CD4-positive, alpha-beta T cell treated with Interleukin-2 at 100 ng/mL for 4 hours (primary cell): ENCODE data around the gene PPFIBP2.

Experiments
- DNase-seq: peaks from one replicate; pipeline ENCODE4 v3.0.0-alpha.2; 2020; ENCODE audit warnings: low spot score

The PPFIBP2 gene

DNA sequence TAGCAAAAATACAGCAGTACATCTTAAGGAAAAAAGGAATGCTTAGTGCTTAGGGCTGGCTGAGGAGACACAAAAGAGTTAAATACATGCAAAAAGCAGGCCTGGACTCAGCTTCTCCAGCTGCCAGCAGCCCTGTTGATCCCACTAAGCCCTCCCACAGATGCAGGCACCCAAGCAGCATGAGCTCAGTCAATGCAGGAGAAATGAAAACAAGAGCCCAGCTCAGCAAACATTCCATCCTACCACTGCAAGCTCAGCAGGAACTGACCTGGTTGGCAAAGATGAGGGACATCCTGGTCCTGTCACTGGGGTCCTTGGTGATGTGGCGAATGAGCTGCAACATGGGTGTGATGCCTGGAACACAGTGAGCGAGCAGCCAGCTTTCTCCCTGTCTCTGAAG, 153.7 kb downstream of the PPFIBP2 start:
- DNase-seq, result no peak

DNA sequence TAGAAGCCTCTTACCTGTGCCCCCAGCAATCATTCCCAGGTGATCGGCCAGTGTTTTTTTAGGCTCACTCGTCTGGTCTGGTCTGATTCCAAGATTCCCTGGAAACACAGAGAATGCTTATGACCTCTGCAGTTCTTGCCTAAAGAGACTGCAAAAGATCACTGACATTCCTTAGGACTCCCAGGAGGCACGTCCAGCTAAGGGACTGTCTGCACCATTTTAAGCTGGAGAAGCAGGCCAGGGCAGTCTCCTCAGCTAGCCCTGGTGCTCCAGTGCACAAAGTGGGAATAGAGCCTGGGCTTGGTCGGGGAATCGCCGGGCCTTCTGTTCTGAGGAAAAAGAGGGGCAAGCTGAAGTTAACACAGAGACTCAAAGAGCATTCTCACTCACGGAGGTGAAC, 154.7 kb downstream of the PPFIBP2 start:
- no peak for DNase-seq

DNA sequence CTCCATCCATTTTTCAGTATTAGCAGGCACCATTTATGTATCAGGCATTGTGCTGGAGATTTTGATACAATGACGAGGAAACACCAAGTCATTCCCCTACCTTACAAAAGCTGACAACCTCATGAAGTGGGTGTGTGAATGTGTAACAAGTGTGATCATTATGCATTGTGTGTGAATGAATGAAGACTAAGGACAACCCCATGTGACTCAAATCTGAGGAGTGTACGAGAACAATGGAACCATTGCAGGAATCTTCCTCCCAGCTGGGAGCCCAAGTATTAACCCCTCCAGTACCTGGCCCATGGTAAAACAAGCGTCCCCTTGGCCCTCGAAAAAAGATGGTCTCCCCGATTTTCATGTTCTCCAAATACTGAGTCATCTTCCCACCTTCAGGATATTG, 155.1 kb downstream of the PPFIBP2 start:
- no peak for DNase-seq

DNA sequence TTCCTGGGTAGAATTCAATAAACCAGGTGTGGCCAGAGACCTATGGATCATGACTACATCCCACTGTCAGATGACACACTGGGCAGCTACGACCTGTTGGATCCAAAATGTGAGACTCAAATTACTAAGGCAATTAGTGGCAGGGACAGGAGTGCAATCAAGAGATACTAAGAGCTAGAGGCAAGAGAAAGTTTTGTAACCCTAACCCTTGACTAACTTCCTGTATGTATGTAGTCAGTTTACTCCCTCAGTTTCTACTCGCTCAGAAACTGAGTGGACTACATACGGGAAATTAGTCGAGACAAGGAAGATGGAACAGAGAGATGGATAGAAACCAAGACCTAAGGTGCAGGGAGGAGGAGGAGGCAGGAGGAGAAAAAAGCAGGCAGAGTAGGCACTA, 156.8 kb downstream of the PPFIBP2 start:
- DNase-seq, result no peak

DNA sequence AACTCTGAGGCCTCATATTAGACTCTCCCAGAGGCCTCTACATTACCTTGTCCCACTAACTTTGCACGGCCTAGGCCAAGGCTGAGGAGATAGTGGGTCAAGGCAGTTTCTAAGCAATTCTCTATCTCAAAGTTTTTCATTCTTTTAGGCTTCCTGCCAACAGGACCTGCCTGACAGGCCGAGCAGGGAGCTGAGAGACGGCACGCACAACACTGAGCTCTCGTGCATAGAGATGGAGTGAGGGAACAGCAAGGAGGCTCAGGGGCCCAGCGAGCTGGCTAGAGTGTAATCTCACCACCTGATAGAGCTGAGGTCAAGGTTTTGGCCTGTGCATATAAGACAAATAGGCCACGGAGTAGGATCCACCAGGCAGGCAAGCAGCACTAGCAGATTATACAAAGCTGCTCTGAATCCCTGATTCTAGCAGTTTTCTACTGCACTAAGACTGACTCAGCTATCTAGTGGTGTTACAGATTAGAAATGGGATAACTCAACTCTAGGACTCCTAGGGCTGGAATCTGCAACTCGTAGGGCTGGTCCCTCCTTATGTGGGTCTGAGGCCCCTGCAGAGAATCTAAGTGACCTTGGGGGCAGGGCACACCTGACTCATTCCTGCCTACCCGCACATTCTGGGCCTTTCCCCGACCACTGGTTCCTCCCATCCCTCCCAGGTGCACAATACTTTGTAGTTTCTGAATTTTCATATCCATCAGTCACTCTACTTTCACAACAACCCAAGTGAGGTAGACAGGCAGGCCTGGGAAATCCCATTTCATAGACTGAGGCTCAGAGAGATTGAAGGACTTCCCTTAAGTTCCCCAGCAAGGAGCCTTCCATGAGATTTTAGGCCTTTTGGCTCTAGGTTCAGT, 157.8 kb downstream of the PPFIBP2 start:
- DNase-seq, result no peak

DNA sequence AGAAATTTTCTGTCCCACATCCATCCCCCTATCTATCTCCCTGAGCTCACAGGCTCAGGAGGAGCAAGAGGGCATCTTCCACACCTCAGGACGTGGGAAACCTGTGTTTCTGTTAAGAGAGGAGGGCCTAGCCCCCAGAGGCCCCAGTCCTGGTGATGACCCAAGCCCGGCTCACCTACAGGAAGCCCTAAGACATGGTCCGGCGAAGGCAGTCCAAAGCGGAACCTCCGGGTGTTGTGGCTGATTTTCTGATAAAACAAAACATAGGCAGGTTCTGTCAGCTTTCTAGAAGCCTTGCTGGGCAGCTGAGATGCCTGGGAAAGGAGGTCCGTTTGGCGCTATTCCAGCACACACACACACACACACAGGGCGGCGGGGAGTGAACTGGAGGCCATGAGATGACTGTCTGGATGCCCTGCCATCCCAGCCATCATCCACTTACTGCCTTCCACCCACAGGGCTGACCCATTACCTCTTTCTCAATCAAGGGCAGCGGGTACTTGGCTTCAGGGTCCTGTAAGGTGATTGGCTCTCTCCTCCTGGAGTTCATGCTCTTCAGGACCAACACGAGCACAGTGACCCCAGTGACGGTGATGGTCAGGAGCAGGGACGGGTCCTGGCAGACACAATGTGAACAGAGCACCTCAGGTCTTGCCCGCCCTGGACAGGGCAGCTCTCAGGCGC, 158.6 kb downstream of the PPFIBP2 start:
- DNase-seq, result no peak

DNA sequence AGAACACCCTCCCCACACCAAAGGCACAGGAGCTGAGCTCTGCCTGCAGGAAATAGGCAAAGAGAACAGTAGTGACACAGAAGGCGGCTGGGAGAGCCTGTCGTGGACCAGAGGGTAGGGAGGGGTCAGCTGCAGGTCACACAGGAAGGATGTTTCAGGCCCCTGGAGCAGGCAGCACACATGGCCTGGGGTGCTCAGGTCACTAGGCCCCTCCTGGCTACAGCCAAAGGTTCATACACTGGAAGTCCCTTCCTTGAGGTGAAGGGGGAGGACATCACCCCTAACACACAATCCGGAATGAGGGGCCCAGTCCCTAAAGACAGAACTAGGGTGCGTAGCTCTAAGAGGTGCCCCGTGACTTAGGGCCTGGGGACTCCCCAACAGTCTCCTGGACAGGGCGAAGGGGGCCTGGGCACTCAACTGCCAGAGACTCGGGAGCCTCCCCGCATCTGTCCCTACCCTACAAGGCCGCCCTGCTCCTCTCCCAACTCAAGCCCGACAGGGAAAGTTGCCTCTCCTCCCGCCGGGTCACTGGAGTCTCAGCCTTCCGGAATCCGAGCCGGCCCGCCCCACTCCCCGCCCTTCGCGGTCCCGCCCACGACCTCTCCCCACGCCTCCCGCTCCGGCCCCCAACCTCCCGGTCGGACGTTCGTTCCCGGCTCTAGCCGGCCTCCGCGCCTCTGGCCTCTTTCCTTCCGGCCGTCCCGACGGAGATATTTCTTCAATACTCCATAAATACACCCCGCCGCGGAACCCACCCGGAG, 159.3 kb downstream of the PPFIBP2 start, which contains the start of gene CYB5R2:
TSS of gene CYB5R2 (minus strand) at position 541 of the 764 bp plus-strand sequence. CDS start 675 bp downstream, outside the sequence.
- DNase-seq, result no peak

DNA sequence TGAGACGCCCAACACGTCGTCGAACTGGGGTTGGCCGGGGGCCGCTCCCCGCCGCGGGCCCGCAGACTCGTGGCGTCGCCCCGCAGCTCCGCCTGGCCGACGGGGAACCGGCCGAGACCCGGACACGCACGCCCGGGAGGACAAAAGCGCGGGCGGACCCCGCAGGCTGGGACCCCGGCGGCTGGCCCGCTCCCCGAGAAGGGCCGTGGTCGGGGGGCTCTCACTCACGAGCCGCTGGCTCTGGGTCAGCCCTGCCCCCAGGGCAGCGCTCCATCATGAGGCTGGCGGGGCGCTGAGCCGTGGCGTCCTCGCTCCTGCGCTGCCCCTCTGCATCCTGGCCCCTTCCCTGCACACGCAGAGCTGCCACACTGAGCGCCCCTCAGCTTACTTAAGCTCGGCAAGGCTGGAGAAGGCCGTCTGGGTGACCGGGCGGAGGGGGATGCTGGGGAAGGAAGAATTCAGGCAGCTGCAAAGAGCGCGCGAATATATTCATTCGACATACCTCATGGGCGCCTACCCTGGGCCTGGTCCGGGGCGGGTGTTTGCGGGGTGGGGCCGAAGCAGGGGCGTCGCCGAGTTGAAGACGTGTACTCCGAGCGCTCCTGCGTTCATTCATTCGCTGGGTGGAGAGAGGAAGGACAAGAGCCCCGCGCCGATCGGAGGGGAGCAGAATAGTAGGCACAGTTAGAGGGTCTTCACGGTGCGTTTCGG, 160.1 kb downstream of the PPFIBP2 start:
- no peak for DNase-seq

DNA sequence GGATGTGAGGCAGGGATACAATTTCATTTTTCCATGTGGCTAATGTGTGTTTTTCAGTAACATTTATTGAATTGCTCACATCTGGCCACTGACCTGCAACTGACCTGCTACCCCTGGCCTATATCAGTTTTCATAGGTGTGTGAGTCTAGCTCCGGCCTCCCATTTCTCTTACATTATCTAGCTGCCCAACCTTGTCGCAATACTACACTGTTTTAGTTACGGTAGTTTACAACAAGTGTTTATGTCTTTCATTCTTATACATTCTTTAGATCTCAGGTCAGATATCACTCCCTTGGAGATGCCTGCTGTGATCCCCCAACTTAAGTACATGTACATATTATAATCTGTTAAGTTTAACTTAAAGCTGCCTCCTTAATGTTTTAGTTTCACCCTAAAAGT, 161.8 kb downstream of the PPFIBP2 start:
- DNase-seq, result no peak

DNA sequence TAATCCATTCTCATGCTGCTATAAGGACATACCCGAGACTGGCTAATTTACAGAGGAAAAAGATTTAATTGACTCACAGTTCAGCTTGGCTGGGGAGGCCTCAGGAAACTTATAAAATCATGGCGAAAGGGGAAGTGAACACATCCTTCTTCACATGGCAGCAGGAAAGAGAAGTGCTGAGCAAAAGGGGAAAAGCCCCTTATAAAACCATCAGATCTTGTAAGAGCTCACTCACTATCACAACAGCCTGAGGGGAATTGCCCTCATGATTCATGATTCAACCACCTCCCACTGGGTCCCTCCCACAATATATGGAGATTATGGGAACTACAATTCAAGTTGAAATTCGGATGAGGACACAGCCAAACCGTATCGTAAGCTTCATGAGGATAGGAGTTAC, 163.3 kb downstream of the PPFIBP2 start:
- DNase-seq, result no peak

DNA sequence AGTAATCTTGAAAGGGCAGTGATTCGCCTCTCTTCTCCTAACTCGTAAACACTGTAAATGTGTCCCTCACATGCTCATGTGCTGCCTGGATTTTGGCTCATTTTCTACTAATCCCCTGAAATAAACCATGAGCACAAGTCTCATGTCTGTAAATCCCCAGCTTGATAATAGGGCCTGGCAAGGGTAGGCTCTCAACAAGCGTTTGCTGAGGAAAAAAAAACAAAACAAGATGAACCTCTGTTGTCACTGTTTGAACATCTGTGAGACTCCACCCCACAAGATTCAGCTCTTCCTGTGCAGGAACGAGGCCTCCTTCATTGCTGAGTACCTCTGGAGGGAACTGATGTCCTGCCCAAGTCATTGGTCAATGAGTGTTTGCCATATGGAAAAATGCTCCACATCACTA, 164.0 kb downstream of the PPFIBP2 start:
- no peak for DNase-seq

DNA sequence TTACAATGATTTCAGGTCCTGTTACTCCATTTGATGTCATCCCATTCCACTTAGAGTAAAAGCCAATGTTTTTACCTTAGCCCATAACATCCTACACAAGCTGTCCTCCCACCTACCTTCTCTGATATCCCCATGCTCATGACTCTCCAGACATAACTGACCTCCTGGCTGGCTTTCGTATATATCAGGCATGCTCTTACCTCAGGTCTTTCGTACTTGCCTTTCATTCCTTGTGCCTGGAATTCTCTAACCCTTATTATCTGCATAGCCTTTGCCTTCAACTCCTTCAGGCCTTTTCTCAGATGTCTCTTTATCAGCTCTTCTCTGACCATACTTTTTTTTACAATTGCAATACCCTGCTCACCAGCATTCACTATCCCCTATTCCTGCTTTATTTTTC, 169.8 kb downstream of the PPFIBP2 start:
- DNase-seq, result no peak

DNA sequence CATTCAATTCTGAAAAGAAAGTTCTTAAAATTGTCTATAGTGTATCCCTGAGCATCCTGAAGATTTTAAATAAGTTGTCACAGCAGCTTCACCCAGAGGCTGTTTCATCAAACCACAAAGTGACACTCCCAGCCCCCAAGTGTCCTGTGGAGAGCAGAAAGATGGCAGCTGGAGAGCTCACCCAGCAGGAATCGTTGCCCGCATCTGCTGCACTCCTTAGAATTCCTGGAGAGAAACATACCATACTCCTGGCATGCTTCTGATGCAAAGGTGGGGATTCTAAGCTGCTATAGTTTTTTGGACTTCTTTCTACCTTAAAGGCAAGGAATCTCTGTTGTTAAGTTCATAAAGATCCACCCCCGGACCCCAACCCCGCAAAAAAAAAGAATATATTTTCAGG, 173.0 kb downstream of the PPFIBP2 start:
- DNase-seq, result no peak

DNA sequence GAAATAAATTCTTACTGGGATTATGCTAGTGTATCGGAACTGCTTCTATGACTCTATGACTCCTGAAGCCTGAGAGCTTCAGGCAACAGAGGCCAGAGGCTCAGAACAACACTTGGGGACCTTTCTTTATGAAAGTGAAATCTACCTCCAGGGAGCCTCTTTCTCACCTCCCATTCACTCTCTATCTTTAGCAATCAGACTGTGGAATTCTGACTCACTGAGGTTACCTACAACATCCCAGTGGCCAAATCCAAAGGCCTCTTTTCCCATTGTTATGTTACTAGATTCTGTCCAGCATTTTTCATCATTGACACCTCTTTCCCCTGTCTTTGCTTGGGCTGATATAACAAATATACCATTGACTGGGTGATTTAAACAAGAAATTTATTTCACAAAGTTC, 173.6 kb downstream of the PPFIBP2 start:
- no peak for DNase-seq

DNA sequence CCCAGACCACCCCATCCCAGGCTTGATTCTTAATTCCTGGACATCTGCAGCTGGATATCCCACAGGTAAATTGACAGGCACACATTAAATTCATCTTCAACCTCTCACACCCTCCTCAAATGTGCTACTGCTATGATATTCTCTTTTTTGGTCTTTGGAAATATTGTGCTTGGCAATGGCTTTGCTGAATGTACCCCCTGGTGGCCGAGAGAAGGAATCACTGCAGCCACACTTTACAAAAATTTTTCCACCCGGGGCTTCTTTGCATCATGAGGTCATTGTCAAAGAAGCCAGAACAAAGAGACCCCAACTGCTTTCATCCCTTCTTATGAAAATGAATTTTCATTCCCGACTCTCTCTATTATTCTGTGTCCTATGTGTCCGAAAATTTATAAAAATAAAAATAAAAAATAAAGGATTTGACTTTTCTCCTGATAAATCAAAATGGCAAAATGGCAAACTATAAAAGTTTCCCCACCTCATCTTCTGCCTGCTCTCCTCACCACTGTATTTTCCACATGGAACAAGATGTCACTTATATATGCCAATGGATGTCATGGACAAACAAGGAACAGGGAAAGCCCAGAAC, 174.5 kb downstream of the PPFIBP2 start:
- peak; percentile 9 for DNase-seq

DNA sequence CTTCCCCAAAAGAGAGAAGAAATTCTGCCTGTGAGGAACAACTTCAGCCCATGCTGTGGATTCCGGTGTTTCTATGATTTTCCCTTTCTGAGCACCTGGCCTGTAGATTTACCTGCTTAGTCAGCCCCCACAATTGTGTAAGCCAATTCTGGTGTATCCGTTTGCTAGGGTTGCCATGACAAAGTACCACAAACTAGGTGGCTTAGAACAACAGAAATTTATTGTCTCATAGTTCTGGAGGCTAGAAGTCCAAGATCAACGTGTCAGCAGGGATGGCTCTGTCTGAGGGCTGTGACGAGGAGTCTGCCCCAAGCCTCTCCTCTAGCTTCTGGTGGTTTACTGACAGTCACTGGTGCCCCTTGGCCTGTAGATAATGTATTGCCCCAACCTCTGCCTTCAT, 175.4 kb downstream of the PPFIBP2 start:
- DNase-seq, result no peak

DNA sequence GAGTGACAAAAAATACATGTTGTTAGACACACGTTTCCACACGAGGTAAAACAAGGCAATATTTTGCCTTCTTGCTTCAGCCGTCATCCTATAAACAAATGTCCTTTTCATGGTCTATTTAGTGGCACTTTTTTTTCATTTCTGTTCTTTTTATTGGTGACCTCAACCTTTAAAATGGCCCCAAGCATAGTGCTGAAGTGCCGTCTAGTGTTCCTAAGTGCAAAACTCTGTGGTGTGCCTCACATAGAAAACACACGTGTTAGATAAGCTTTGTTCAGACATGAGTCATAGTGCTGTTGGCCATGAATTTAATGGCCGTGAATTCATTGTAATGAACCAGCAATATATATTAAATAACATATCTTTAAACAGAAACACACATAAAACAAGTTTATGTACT, 176.8 kb downstream of the PPFIBP2 start:
- DNase-seq, result no peak

DNA sequence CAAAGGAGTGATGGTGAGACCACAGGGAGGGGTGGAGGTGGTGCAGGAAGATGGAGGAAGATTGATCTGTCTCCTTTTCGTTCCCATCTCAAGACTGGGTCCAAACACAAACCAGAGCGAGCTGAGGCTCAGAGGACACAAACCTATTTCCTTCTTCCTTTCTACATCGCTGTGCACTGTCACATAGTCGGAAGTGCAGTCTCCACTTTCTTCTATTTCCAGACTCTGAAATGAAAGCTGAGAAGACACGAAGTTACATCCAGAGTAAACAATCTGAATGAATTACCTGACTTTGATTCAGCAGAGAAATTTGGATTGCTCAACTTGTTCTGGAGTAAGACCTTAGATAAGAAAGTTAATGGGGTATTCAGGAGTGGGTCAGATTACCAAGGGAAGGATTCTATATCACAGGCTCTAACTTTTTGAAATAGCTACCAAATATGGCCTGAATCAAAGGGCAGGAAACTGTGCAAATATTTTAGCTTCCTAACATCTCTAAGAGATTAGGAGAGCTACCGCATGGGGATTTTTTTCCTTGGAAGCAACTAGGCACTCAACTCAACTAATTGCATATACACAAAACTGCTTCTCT, 178.1 kb downstream of the PPFIBP2 start:
- DNase-seq, result no peak

DNA sequence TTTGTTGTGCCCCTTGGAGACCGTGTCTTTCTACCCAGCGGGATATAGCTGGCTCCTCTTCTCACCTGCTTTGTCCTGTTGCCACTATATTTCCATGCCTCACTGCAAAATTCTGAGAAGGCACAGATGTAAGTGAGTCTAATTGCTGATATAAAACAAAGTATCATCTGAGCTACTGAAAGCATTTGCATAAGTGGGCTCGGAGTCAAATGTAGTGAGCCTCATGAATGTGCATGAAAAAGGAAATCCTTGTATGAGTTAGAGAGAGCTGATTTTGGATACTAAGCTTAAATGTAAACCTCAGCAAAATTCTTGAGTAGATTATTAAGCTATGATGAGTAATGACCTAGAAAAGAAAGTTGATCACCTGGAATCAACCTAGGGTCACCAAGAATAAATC, 178.6 kb downstream of the PPFIBP2 start:
- DNase-seq, result no peak

DNA sequence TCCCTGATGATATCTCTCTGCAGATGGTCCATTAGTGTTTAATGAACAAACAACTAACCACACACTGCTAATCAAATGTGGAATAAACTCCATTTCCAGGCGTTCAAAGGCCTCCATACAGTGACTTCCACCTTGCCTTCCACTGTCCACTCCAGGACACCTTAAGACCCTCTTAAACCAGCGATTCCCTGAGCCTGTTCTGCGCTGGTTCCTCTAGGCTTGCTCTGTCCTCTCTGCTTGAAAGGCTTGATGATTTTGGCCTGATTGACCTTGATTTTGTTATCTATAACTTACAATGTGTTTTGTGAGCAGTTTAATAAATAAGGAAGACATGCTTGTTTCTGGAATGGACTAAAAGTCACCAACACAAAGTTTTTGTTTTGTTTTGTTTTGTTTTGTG, 180.4 kb downstream of the PPFIBP2 start:
- no peak for DNase-seq

DNA sequence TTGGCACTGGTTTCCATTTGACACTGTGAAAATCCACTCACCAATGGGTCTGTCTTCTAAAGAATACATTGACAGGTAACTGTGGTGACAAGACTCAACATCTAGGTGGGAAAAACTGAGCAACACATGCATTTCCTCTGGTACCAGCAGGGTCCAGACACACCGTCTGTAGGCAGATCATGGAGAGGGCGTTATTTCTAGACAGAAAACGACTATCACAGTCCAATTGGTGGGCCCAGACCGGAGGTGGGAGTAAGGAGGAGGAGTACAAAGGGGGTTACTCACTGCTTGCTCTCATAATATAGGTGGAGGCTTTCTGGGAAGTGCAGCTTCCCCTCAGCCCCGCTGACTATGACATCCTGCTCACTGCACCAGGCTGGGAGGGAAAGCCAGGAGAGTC, 182.6 kb downstream of the PPFIBP2 start:
- no peak for DNase-seq
